Islet of Langerhans (tissue), 1 donor: ENCODE results near the gene SLC38A8.

Experiments
- FAIRE-seq: peaks from one replicate; lab custom pipeline; 2011; peaks lifted over from hg19 to GRCh38; lab: Jason Lieb, UNC

Gene SLC38A8

GRCh38 chr16:84042308-84042878 is at the start of gene SLC38A8:
SLC38A8 (minus strand) TSS chr16:84042795; CDS start chr16:84042157, 638 bp downstream.
- FAIRE-seq = no peak

- FAIRE-seq = no peak
Observed at GRCh38 chr16:84091460-84091859, 48.9 kb upstream of the SLC38A8 start.

GRCh38 chr16:84090211-84090610 is 47.6 kb upstream of the SLC38A8 start:
- FAIRE-seq = no peak

GRCh38 chr16:84088695-84089395 is 46.2 kb upstream of the SLC38A8 start:
- FAIRE-seq = no peak

DNA sequence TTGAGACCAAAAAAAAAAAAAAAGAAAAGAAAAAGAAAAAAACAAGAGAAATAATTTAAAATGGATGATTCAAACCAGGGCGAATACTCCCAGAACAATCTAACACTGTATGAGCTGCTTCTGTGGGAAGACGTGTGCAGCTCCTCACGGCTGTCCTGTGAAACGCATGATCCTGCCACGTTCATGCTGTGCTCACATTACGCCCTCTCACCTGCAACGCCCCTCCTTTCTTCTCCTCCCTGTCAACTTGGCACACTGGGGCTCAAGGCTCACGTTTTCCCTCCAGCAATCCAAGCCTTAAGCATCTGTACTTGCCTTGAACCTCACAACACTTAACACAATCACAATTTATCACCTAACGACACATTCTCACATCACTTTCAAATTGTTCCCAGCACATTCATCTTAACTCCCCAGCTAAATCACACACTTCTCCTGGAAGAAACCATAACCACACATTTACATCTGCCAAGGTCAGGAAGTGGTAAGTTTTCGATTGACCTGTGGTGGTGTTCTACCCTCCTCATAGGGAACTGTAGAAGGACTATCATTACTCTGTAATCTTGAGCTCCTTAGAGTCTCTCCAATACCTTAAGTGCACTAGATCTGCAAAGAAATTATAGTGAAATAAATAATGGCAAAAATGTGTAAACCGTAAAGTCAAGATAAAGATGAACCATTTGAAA is 45.0 kb upstream of the SLC38A8 start:
- no peak for FAIRE-seq

DNA sequence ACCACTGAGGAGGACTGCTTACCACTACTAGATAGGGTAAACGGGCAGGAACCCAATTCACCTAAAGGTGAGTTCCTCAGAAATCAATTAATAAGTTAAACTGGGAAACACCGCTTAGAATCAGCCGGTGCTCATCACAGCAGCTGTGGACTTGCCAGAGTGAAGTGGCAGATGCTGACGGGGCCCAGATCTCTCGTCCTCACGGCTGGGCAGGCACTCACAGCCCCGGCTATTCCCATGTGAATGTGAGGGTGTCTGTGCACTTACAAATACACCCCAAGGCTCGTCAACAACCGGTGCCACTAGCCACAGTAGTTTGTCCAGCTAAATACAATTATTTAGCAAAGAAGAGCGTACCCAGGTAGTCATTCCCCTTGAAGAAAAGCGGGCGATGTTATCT is 44.4 kb upstream of the SLC38A8 start:
- no peak for FAIRE-seq

- FAIRE-seq = no peak
Observed at GRCh38 chr16:84086341-84086740, 43.7 kb upstream of the SLC38A8 start.

DNA sequence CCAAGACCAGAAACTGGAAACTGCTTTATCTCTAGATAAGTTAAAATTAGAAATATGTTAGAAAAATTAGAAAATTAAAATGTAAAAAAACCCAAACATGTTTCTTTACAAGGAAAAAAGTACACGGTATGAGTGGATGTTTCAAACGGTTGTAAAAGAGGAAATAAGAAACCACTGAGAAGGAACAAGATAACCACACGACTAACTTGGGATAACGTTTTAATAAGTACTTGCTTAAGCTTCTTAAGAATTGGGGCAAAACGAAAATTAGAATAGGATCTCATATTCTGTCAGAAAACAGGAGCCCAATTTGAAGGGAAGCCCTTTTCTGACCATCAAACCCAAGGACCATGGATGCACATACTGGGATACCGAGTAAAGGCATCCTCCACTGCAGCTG is 43.2 kb upstream of the SLC38A8 start:
- FAIRE-seq = no peak

DNA sequence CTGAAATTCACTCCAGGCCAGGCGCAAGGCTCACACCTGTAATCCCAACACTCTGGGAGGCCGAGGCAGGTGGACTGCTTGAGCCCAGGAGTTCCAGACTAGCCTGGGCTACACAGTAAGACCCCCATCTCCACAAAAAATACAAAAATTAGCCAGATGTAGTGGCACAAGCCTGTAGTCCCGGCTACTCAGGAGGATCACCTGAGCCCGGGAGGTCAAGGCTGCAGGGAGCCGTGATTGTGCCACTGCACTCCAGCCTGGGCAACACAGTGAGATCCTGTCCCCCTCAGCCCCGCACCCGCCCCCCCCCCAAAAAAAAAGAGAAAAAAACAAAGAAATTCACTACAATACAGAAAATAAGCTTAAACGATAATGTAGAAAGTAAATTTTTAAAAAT is 42.7 kb upstream of the SLC38A8 start:
- no peak for FAIRE-seq

DNA sequence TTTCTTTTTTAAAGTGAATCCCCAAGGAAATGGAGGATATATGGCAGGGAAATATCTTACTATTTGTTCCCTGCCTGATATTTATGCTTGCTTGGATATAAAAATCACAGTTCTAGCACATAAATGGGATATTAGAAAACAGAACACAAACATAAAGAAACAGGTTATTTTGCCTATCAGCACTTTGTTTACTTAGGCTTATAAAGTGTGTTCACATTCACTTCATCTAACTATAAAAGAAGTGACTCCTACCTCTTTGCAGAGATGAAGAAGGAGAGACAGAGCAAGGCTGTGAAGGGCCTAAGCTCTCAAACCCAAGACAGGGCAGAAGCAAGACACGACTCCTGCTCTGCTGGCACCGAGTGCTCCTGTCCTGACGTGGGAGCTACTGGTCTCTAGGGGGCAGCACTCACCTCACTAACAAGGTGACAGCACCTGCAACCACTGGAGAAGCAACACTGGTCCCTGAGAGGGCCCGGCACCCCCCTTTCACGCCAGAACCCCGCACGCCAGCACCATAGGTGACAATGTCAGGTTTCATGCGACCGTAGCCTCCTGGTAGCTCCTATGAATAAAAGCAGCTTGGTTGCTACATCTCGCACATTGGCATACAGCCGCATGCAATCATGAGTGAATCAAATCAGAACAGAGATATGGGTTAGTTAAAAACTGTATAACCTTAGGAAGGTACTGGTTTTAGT is 42.1 kb upstream of the SLC38A8 start:
- FAIRE-seq = peak; percentile 51

- no peak for FAIRE-seq
Observed at GRCh38 chr16:84082835-84083569, 40.4 kb upstream of the SLC38A8 start.

DNA sequence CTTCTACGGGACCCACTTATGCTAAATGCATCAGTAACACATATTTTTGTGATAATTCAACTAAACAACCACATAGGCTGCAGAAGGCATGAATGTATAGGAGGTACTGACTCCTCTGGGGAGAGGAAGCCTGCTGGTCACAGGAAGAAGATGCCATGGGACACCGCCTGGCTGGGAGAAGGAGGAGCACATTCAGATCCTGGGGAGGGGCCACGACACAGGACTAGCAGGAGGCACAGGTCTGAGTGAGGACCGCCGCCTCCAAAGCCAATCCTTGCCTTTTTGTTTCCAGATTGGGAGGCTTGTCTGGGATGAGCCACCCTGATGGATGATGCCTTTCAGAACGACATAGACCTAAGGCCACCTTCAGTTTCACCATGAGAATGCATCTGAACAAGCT is 39.5 kb upstream of the SLC38A8 start:
- FAIRE-seq = no peak

DNA sequence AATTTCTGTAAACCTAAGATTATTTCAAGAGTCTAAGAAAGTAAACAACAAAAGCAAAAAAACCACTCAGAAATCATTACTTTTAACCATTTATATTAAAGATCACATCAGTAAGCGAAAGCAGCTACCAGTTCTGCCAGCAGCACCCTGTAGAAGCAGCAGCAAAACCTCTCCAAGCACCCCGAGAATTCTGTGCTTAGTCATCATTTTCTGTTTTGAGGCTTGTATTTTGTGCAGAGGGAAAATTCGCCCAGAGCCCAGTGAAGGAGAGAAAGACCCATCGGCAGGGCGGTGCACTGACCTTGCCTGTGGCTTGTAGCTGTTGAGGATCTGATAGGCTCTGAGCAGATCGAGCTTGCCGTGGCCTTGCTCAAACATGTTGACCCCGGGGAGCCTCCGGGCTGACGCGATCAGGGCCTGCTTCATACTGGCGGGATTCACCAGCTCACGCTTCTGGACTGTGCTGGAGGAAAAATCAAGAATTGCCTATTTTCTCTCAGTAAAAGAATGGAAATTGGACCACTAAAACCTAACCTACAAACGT is 38.9 kb upstream of the SLC38A8 start:
- no peak for FAIRE-seq

GRCh38 chr16:84080813-84081212 is 38.2 kb upstream of the SLC38A8 start:
- FAIRE-seq = no peak

DNA sequence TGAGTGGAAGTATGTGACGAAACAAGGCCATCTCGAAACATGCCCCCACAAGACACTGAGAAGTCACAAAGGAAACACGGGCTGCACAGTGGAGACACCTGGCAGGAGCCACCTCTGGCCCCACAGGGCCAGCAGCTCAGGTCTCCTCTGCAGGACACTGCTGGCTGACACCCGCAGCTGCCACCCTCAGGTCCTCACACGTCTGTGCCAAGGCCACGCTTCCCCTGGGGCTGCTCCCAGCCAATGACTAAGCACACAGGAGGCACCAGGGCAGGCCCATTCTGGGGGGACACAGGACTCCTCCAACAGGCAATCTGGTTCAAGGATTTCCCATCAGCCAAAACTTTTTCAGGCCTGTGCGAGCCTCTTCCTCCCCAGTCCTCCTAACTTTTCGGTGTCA is 37.8 kb upstream of the SLC38A8 start:
- no peak for FAIRE-seq

- peak; percentile 64 for FAIRE-seq
Observed at GRCh38 chr16:84079664-84080063, 37.1 kb upstream of the SLC38A8 start.

DNA sequence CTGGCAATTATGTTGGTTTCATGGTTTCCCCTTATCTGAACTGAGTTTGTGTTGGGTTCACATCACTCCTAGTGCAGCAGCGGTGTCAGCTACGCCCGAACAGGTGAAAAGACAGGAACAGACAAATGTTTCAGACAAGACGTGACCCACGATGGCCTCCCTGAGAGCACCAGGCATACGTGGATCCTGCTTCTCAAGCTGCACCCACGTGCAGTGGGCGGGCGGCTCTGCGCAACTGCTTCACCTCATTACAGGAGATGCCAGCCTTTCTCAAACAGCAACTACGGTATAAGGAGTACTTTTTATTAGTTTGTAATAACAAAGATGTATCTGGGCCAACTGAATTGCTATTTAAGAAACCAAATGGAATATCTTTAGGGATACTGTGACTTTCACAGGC is 32.8 kb upstream of the SLC38A8 start:
- FAIRE-seq = no peak

DNA sequence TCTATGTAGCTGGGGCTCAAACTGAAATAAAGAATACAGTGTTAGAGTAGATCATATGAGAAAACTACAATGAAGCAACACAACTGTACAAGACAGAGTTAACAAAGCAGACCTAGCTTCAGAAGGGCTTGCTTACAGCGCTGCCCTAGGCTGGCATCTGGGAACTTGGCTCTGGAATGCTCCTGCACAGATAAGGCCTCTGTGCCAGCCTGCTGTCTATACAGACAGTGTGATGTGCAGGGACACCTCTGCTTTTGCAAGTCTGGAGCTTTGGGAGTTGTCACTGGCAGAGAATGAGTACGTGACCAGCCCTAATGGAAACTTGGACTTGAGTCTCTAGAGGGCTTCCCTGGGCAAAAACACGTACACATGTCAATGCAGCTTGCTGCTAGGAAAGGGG is 32.1 kb upstream of the SLC38A8 start:
- no peak for FAIRE-seq

DNA sequence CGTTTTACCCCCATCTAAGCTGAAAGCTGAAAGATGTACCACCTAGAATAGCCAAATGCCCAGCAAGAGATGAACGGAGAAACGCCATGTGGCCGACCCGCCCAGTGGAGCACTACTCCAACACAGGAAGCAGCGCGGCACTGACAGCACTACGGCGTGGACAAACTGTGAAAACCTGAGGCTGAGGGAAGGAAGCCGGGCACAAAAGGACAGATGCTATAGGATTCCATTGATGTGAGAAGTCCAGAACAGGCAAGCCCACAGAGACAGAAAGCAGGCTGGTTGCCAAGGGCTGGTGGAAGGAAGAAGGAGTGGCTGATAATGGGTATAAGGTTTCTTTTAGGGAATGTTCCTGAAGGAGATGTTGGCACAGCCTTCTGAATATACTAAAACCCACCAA is 29.4 kb upstream of the SLC38A8 start:
- FAIRE-seq = no peak

- no peak for FAIRE-seq
Observed at GRCh38 chr16:84071121-84071520, 28.5 kb upstream of the SLC38A8 start.

- FAIRE-seq = no peak
Observed at GRCh38 chr16:84069540-84069939, 26.9 kb upstream of the SLC38A8 start.
